Measurements from ENCODE around the gene ATP10A. TPM values are rescaled to one million over a fixed set of nuclear protein-coding genes. Genes with fewer than 3 reads are reported as not detected.
"Not testable (repeated sequence)": the region's sequence is repeated elsewhere in the genome, so short reads cannot be mapped to it uniquely, and the experiment has no call there.

The ATP10A gene
- total RNA-seq, 1 donor from 2014 or later = 44.4 TPM

DNA sequence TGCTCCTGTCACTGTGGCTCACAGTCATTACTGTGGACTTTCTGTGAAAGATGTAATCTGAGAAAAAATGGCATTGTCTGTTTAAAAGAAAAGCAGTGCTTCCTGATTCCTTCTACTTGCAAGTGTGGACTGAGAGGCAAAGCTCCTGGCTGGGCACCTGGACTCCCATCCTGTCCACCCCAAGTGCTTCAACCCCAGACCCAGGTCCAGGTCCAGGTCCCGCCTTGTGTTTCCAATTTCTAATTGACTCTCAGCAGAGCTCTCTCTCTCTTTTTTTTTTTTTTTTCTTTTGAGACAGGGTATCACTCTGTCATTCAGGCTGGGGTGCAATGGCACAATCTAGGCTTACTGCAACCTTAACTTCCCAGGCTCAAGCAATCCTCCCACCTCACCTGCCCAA is 94.9 kb downstream of the ATP10A start:
- intact Hi-C loops (cut with micrococcal nuclease) = no loop called here
- H3K9me3 Mint-ChIP-seq = no peaks in the 10 kb centered on the region
- H3K27ac Mint-ChIP-seq = no peak overlapping the region
- no peak for DNase-seq (ENCODE audit: low spot score)
- peaks cover 38% of the 10 kb centered on the region for H3K36me3 Mint-ChIP-seq (ENCODE audit: low read depth)
- no peak overlapping the region for H3K4me3 Mint-ChIP-seq (ENCODE audit: low read depth)
- H3K27me3 Mint-ChIP-seq (ENCODE audit: low read depth) = no peaks in the 10 kb centered on the region
- peaks cover 4% of the 10 kb centered on the region for H3K4me1 Mint-ChIP-seq (ENCODE audit: low read depth)

DNA sequence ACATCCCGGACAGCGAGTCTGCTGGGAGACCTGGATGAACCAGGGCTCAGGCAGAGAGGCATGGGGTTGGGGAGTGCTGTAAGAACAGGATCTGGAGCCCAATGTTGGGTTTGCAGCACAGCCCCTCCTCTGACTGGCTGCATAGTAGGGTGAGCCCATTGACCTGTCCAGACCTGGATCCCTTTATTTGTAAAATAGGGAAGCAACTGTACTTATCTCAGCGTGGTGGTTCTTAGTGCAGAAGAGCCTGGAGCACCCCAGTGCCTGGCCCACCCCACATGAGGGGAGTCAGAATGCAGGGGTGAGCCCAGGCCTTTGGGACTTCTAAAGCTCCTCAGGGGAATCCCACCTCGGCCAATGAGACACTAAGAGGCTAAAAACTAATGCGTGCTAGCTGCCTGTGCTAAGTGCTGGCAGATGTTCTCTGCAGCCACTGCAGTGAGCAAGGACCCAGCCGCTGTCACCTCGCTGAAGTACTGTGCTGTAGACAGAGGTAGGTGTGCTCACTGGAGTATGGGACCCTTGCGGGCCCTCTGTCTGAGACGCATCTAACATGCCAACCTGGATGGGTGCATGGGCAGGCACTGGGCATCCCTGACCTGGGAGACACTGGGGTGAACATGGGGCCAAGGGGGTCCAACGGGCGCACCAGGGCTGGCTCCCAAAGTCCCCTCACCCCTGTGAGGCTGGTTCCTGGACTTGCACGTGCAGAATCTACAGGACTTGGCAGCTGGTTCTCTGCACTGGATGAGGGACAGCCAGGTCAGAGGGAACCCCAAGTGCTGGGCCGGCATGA is 95.6 kb downstream of the ATP10A start:
- H3K27ac Mint-ChIP-seq = no peak overlapping the region
- intact Hi-C loops (cut with micrococcal nuclease) = no loop called here
- peaks cover 2% of the 10 kb centered on the region for H3K4me1 Mint-ChIP-seq (ENCODE audit: low read depth)
- H3K9me3 Mint-ChIP-seq = no peaks in the 10 kb centered on the region
- H3K27me3 Mint-ChIP-seq (ENCODE audit: low read depth) = no peaks in the 10 kb centered on the region
- DNase-seq (ENCODE audit: low spot score) = no peak
- peaks cover 39% of the 10 kb centered on the region for H3K36me3 Mint-ChIP-seq (ENCODE audit: low read depth)
- no peak overlapping the region for H3K4me3 Mint-ChIP-seq (ENCODE audit: low read depth)

GRCh38 chr15:25766417-25766816 is 96.7 kb downstream of the ATP10A start:
- Mint-ChIP-seq H3K36me3 (ENCODE audit: low read depth) (peaks cover 39% of the 10 kb centered on the region), H3K4me3 (ENCODE audit: low read depth) (no peak overlapping the region), H3K27me3 (ENCODE audit: low read depth) (no peaks in the 10 kb centered on the region), H3K27ac (no peak overlapping the region), H3K9me3 (no peaks in the 10 kb centered on the region), H3K4me1 (ENCODE audit: low read depth) (peaks cover 8% of the 10 kb centered on the region)
- intact Hi-C loops (cut with micrococcal nuclease) = no loop called here
- no peak for DNase-seq (ENCODE audit: low spot score)

DNA sequence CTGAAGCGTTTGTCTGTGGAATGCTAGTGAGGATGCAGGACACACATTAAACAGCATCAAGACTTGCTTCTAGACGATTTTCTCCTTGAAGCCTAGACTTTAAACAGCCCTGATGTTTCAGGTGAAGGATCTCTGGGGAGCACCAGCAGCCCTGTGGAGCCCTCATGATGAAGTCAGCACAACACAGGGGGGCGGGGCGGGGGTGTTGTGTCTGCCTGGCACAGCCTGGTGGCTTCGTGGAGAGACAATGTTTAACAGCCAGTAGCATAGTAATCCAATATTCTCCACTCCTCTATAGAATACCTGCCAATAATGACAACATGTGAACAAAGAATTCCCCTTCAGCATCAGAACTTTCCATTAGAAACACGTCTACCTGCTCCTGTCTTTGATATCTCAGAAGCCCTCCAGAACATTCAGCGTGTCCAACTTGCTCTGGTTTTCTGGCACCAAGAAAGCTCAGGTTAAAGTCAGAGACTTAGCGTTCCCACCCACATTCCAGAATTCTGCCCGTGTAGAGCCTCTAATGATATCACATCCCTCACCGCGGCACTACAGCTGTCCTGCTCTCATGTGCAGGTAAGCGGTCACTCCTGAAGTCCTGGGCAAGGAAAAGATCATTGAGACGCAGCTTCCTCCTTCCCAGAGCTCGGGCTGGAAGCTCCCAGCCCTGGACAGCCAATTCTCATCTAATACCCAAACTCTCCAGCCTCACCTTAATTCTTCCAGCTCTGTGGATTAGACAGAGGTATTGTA is 98.0 kb downstream of the ATP10A start:
- Mint-ChIP-seq H3K36me3 (ENCODE audit: low read depth) (peaks cover 39% of the 10 kb centered on the region), H3K27ac (no peak overlapping the region), H3K9me3 (no peaks in the 10 kb centered on the region), H3K4me1 (ENCODE audit: low read depth) (peaks cover 7% of the 10 kb centered on the region), H3K4me3 (ENCODE audit: low read depth) (no peak overlapping the region), H3K27me3 (ENCODE audit: low read depth) (no peaks in the 10 kb centered on the region)
- no peak for DNase-seq (ENCODE audit: low spot score)
- intact Hi-C loops (cut with micrococcal nuclease) = no loop called here

DNA sequence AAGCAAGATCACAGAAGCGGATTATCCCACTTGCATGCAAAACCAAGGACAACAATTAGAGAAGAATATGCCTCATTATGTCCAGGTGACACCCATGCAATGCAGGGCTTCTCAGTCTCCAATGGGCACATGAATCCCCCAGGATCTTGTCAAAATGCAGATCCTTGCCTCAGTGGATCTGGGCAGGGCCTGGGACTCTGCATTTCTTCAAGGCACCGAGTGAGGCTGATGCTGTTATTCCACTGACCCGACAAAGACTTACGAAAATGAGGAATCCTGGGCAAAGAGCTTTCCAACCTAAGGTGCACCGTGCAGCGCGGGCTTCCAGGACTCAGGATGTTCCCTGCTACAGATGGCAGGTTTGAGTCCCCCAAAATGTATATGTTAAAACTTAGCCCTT is 99.2 kb downstream of the ATP10A start:
- peaks cover 39% of the 10 kb centered on the region for H3K36me3 Mint-ChIP-seq (ENCODE audit: low read depth)
- no peak overlapping the region for H3K27ac Mint-ChIP-seq
- H3K4me3 Mint-ChIP-seq (ENCODE audit: low read depth) = no peak overlapping the region
- H3K27me3 Mint-ChIP-seq (ENCODE audit: low read depth) = no peaks in the 10 kb centered on the region
- H3K4me1 Mint-ChIP-seq (ENCODE audit: low read depth) = peaks cover 7% of the 10 kb centered on the region
- H3K9me3 Mint-ChIP-seq = peaks cover under 1% of the 10 kb centered on the region
- intact Hi-C loops (cut with micrococcal nuclease) = no loop called here
- DNase-seq (ENCODE audit: low spot score) = no peak

DNA sequence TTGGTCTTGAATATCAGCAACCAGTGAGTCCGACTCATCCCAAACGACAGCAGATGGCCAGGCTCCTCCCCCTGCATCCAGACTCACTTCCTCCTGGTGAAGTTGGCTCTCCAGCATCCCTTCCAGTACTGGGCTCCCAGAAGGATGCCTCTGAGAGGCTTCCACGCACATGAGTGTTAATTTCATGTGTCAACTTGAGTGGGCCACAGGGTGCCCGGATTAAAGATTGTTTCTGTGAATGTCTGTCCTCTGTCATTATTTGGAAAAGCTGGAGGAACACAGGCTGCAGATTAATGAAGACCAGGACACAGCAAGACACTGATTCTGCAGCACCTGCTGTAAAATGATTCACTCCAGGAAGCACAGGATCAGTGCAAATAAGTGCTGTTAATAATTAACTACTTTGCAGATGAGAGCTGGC is 99.8 kb downstream of the ATP10A start:
- Mint-ChIP-seq H3K4me1 (ENCODE audit: low read depth) (peaks cover 7% of the 10 kb centered on the region), H3K36me3 (ENCODE audit: low read depth) (peaks cover 42% of the 10 kb centered on the region), H3K4me3 (ENCODE audit: low read depth) (no peak overlapping the region), H3K27me3 (ENCODE audit: low read depth) (no peaks in the 10 kb centered on the region), H3K9me3 (peaks cover 5% of the 10 kb centered on the region), H3K27ac (no peak overlapping the region)
- intact Hi-C loops (cut with micrococcal nuclease) = no loop called here
- DNase-seq (ENCODE audit: low spot score) = no peak

DNA sequence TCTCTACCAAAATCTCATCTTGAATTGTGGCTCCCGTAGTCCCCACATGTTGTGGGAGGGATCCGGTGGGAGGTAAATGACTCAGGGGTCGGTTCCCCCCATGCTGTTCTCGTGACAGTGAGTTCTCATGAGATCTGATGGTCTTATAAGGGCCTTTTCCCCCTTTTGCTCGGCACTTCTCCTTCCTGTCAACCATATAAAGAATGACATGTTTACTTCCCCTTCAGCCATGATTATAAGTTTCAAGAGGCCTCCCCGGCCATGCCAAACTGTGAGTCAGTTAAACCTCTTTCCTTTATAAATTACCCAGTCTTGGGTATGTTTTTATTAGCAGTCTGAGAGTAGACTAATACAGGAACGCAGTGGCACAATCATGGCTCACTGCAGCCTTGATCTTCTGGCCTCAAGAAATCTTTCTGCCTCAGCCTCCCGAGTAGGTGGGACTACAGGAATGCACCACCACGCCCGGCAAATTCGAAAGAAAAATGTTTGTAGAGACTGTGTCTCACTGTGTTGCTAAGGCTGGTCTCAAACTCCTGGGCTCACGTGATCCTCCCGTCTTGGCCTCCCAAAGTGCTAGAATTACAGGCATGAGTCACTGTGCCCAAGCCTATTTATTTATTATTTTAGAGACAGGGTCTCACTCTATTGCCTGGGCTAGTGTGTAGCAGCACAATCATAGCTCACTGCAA is 101.0 kb downstream of the ATP10A start:
- Mint-ChIP-seq H3K27ac (peak overlapping the region; percentile 16), H3K36me3 (ENCODE audit: low read depth) (peaks cover 38% of the 10 kb centered on the region), H3K27me3 (ENCODE audit: low read depth) (no peaks in the 10 kb centered on the region), H3K4me3 (ENCODE audit: low read depth) (no peak overlapping the region), H3K9me3 (peaks cover 5% of the 10 kb centered on the region), H3K4me1 (ENCODE audit: low read depth) (peaks cover 7% of the 10 kb centered on the region)
- intact Hi-C loops (cut with micrococcal nuclease) = loop anchor here (1.0 kb wide), 1 partner anchor 28 kb away; no protein-coding TSS in a partner anchor
- no peak for DNase-seq (ENCODE audit: low spot score)

GRCh38 chr15:25759421-25759820 is 103.7 kb downstream of the ATP10A start:
- peaks cover 7% of the 10 kb centered on the region for H3K4me1 Mint-ChIP-seq (ENCODE audit: low read depth)
- no peak overlapping the region for H3K4me3 Mint-ChIP-seq (ENCODE audit: low read depth)
- no peak for DNase-seq (ENCODE audit: low spot score)
- peaks cover 33% of the 10 kb centered on the region for H3K36me3 Mint-ChIP-seq (ENCODE audit: low read depth)
- H3K9me3 Mint-ChIP-seq = peaks cover 5% of the 10 kb centered on the region
- H3K27ac Mint-ChIP-seq = no peak overlapping the region
- intact Hi-C loops (cut with micrococcal nuclease) = no loop called here
- no peaks in the 10 kb centered on the region for H3K27me3 Mint-ChIP-seq (ENCODE audit: low read depth)

GRCh38 chr15:25758612-25759011 is 104.5 kb downstream of the ATP10A start:
- H3K4me3 Mint-ChIP-seq (ENCODE audit: low read depth); H3K4me1 Mint-ChIP-seq (ENCODE audit: low read depth); DNase-seq (ENCODE audit: low spot score); H3K9me3 Mint-ChIP-seq; H3K27me3 Mint-ChIP-seq (ENCODE audit: low read depth); intact Hi-C loops (cut with micrococcal nuclease); H3K27ac Mint-ChIP-seq: not testable (repeated sequence)
- H3K36me3 Mint-ChIP-seq (ENCODE audit: low read depth) = peaks cover 34% of the 10 kb centered on the region

GRCh38 chr15:25743548-25744275 is 119.4 kb downstream of the ATP10A start:
- H3K27ac Mint-ChIP-seq = no peak overlapping the region

DNA sequence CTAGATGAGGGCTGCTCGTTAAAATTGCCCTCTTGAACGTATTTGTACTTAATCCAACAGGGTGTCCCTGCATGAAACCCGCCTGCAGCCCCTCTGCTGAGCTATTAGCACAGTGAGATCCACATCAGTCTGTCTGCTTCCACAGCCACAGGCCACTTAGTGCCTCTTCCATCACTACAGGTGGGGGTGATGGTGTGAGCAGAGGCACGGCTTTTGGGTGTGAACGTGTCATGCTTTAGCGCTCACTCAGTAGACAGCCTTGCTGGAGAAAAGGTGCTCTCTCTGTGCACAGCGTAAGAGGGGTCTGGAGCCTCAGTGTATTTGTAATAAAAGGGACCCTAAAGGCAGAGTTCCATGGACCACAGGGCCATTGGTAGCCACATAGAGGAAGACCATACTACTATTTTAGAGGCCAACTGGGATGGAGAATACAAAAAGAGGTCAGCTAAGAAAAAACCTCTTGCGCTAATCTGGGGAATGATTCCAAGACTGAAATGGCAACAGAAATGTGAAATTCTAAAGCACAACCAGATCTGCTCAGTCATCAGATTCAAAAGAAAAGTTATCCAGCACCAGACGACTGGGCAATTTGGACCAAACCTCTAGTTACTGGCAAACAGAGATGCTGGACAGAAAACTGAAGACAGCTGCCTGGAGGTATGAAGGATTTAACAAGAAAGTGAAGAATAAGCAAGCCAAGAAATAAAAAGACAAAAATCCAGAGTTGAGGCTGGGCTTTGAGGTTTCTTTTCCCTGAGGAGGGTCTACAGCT is 120.2 kb downstream of the ATP10A start:
- intact Hi-C loops (cut with micrococcal nuclease) = loop anchor here (5.0 to 10.0 kb wide), 2 partner anchors 49 to 122 kb away; partner anchors contain the start of gene ATP10A
- peaks cover 12% of the 10 kb centered on the region for H3K36me3 Mint-ChIP-seq (ENCODE audit: low read depth)
- no peaks in the 10 kb centered on the region for H3K9me3 Mint-ChIP-seq
- peaks cover 16% of the 10 kb centered on the region for H3K4me1 Mint-ChIP-seq (ENCODE audit: low read depth)
- H3K27ac Mint-ChIP-seq = no peak overlapping the region
- no peak overlapping the region for H3K4me3 Mint-ChIP-seq (ENCODE audit: low read depth)
- DNase-seq (ENCODE audit: low spot score) = no peak
- no peaks in the 10 kb centered on the region for H3K27me3 Mint-ChIP-seq (ENCODE audit: low read depth)

More at GRCh38 chr15:25743548-25744275, 119.4 kb downstream of the ATP10A start:
- no peak for DNase-seq (ENCODE audit: low spot score)
- intact Hi-C loops (cut with micrococcal nuclease) = loop anchor here (5.0 to 10.0 kb wide), 2 partner anchors 49 to 121 kb away; partner anchors contain the start of gene ATP10A
- Mint-ChIP-seq H3K36me3 (ENCODE audit: low read depth) (peaks cover 16% of the 10 kb centered on the region), H3K27me3 (ENCODE audit: low read depth) (no peaks in the 10 kb centered on the region), H3K4me1 (ENCODE audit: low read depth) (peaks cover 14% of the 10 kb centered on the region), H3K4me3 (ENCODE audit: low read depth) (no peak overlapping the region), H3K9me3 (no peaks in the 10 kb centered on the region)

Measured in activated T-helper 2 cell treated with anti-CD3 and anti-CD28 coated beads, Interferon-gamma antibody, Interleukin-2, Interleukin-4, amounts not matched to agents 10 μg/mL and 5 μg/mL and 100 μg/mL, durations not matched to agents 14 hours and 24 hours and 36 hours (primary cell).